ENCODE measurements around the gene AP1S2. TPM values are rescaled to one million over a fixed set of nuclear protein-coding genes. Genes with fewer than 3 reads are reported as not detected.

The AP1S2 gene
- total RNA-seq, 2 experiments from 2014 or later: 40.2 to 49.5 TPM

GRCh38 chrX:15812192-15812938, 42.2 kb downstream of the AP1S2 start:
- Histone ChIP-seq H3K9me3 (ENCODE audit: low read length) (no peaks in the 10 kb centered on the region), H2AFZ (ENCODE audit: low read length) (no peak overlapping the region), H3K4me2 (ENCODE audit: low read length) (no peak overlapping the region), H3K4me1 (ENCODE audit: insufficient read depth, low read length, poor library complexity, severe bottlenecking) (no peaks in the 10 kb centered on the region), H4K20me1 (ENCODE audit: insufficient read depth, low read length) (no peaks in the 10 kb centered on the region), H3K27ac (ENCODE audit: low read depth, low read length, poor library complexity, severe bottlenecking) (no peak overlapping the region), H3K9me2 (ENCODE audit: insufficient read depth, low read length) (no peaks in the 10 kb centered on the region), H3K36me3 (ENCODE audit: insufficient read depth, low read length) (peaks cover 65% of the 10 kb centered on the region), H3K4me3 (ENCODE audit: low read depth, low read length, poor library complexity, severe bottlenecking) (no peak overlapping the region), H3K79me2 (ENCODE audit: insufficient read depth, low read depth, low read length) (no peaks in the 10 kb centered on the region)
- POLR2A ChIA-PET: interaction anchor here (0.5 kb wide), 1 partner anchor 292 kb away, joined by 3 read pairs; no protein-coding TSS in a partner anchor
- no peak for TF ChIP-seq CTCF (conservative IDR thresholded peaks at IDR 0.05; ENCODE audit: low read length)
- no peak for TF ChIP-seq EZH2phosphoT487 (IDR thresholded peaks at IDR 0.05; ENCODE audit: borderline replicate concordance, low read depth, low read length)
- CTCF ChIA-PET (ENCODE audit: unreplicated experiment): no interaction called here
- BruUV-seq (replicated peaks): no TSS peak
- intact Hi-C loops (cut with micrococcal nuclease; ENCODE audit: unreplicated experiment): loop anchor here (10.0 kb wide), 1 partner anchor 162 kb away; no protein-coding TSS in a partner anchor
- DNase-seq (ENCODE audit: low spot score): no peak

- Histone ChIP-seq H3K27ac (ENCODE audit: low read depth, low read length, poor library complexity, severe bottlenecking) (no peak overlapping the region), H3K9me3 (ENCODE audit: low read length) (no peaks in the 10 kb centered on the region), H4K20me1 (ENCODE audit: insufficient read depth, low read length) (no peaks in the 10 kb centered on the region), H3K4me3 (ENCODE audit: low read depth, low read length, poor library complexity, severe bottlenecking) (no peak overlapping the region), H3K4me1 (ENCODE audit: insufficient read depth, low read length, poor library complexity, severe bottlenecking) (no peaks in the 10 kb centered on the region), H3K9me2 (ENCODE audit: insufficient read depth, low read length) (no peaks in the 10 kb centered on the region), H3K79me2 (ENCODE audit: insufficient read depth, low read depth, low read length) (no peaks in the 10 kb centered on the region), H3K36me3 (ENCODE audit: insufficient read depth, low read length) (peaks cover 66% of the 10 kb centered on the region), H2AFZ (ENCODE audit: low read length) (no peak overlapping the region), H3K4me2 (ENCODE audit: low read length) (no peak overlapping the region)
- ChIA-PET POLR2A (no interaction called here), CTCF (ENCODE audit: unreplicated experiment) (no interaction called here)
- no peak for TF ChIP-seq EZH2phosphoT487 (IDR thresholded peaks at IDR 0.05; ENCODE audit: borderline replicate concordance, low read depth, low read length)
- no peak for TF ChIP-seq CTCF (conservative IDR thresholded peaks at IDR 0.05; ENCODE audit: low read length)
- no TSS peak for BruUV-seq (replicated peaks)
- intact Hi-C loops (cut with micrococcal nuclease; ENCODE audit: unreplicated experiment): no loop called here
- no peak for DNase-seq (ENCODE audit: low spot score)
Observed at GRCh38 chrX:15808254-15808653, 46.4 kb downstream of the AP1S2 start.

GRCh38 chrX:15804563-15804962, 50.0 kb downstream of the AP1S2 start:
- DNase-seq (ENCODE audit: low spot score): no peak
- Histone ChIP-seq H4K20me1 (ENCODE audit: insufficient read depth, low read length) (no peaks in the 10 kb centered on the region), H3K79me2 (ENCODE audit: insufficient read depth, low read depth, low read length) (no peaks in the 10 kb centered on the region), H3K36me3 (ENCODE audit: insufficient read depth, low read length) (peaks cover 54% of the 10 kb centered on the region), H3K9me2 (ENCODE audit: insufficient read depth, low read length) (no peaks in the 10 kb centered on the region), H3K9me3 (ENCODE audit: low read length) (no peaks in the 10 kb centered on the region), H3K4me2 (ENCODE audit: low read length) (no peak overlapping the region), H3K4me3 (ENCODE audit: low read depth, low read length, poor library complexity, severe bottlenecking) (no peak overlapping the region), H3K4me1 (ENCODE audit: insufficient read depth, low read length, poor library complexity, severe bottlenecking) (no peaks in the 10 kb centered on the region), H3K27ac (ENCODE audit: low read depth, low read length, poor library complexity, severe bottlenecking) (no peak overlapping the region), H2AFZ (ENCODE audit: low read length) (no peak overlapping the region)
- no peak for TF ChIP-seq EZH2phosphoT487 (IDR thresholded peaks at IDR 0.05; ENCODE audit: borderline replicate concordance, low read depth, low read length)
- TF ChIP-seq CTCF (conservative IDR thresholded peaks at IDR 0.05; ENCODE audit: low read length): no peak
- ChIA-PET POLR2A (interaction anchor here (1.0 kb wide), 1 partner anchor 12 kb away, joined by 4 read pairs; no protein-coding TSS in a partner anchor), CTCF (ENCODE audit: unreplicated experiment) (no interaction called here)
- intact Hi-C loops (cut with micrococcal nuclease; ENCODE audit: unreplicated experiment): no loop called here
- TSS peak; percentile 33 for BruUV-seq (replicated peaks)
